HG03571 (cell line): ENCODE data around the gene HS3ST5.
"Not testable (repeated sequence)": the region's sequence is repeated elsewhere in the genome, so short reads cannot be mapped to it uniquely, and the experiment has no call there.

Experiments used
- ATAC-seq: cut with Tn5 transposase; IDR thresholded peaks from one replicate; pipeline ENCODE4 v1.9.1; 2021; ENCODE audit not compliant: unreplicated experiment

Gene HS3ST5

DNA sequence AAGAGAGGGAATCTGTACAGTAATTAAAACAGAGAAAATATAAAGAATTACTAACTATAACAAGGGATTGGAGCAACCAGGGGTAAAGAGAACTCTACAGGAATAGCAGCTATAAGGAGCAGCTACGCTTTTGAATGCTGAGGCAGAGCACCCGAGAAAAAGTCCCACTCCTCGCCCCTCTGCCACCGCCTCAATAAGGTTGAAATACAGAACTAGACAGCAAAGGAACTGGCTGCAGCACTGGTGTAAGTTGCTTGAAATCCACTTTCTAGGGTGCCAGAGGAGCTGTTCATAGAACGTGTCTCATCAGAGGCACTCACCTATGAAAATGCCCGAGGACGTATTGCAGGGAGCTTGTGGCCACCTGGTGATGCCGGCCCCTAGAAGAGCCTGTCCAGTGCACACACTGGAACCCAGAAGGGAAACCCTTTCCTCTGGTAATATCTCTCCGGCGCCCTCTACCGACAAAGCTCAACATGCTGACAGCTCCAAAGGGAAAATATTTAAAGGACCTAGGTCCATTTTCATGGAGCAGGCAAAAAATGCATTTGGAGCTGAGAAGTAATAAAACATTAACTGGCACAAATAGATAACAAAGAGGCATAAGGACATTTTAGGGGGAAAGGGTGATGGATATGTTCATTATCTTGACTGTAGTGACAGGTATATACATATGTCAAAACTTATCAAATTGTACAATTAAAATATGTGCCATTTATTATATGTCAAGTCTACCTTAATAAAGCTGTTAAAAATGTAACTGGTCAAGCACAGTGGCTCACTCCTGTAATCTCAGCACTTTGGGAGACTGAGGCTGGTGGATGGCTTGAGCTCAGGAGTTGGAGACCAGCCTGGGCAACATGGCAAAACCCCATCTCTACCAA, 234.5 kb downstream of the HS3ST5 start:
- ATAC-seq: peak; percentile 50

DNA sequence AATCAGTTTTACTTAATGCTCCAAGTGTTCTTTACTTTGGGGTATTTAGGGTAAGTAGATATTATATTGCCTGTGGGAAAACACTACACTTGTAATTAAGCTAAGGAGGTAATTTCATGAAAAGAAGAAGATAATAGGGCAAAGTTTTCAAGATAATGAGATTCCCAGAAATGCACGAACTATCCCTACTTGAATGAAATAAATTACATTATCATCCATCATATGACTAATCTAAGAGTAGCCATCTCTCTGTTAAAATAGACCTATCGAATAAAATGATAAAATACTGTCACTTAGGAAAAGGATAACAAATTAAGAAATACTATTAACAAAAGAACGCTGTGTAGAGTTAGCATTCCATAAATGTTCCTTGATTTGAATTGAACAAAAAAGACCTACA, 236.8 kb downstream of the HS3ST5 start:
- ATAC-seq: no peak

DNA sequence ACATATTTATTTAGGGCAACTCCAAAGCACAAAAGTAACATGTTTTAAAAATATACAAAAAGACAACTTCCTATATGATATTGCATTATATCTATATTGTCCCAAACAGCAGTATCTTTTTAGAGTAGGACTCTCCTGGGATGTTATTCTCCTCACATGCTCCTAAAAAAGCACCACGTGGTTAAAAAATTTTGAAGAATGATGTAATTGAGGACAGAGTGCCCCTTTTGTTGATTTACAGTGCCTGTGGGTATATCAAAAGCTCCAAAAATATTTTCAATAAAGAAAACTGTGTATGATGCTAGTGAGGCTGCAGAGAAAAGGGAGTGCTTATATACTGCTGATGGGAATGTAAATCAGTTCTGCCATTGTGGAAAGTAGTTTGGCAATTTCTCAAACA, 241.6 kb downstream of the HS3ST5 start:
- ATAC-seq: no peak

DNA sequence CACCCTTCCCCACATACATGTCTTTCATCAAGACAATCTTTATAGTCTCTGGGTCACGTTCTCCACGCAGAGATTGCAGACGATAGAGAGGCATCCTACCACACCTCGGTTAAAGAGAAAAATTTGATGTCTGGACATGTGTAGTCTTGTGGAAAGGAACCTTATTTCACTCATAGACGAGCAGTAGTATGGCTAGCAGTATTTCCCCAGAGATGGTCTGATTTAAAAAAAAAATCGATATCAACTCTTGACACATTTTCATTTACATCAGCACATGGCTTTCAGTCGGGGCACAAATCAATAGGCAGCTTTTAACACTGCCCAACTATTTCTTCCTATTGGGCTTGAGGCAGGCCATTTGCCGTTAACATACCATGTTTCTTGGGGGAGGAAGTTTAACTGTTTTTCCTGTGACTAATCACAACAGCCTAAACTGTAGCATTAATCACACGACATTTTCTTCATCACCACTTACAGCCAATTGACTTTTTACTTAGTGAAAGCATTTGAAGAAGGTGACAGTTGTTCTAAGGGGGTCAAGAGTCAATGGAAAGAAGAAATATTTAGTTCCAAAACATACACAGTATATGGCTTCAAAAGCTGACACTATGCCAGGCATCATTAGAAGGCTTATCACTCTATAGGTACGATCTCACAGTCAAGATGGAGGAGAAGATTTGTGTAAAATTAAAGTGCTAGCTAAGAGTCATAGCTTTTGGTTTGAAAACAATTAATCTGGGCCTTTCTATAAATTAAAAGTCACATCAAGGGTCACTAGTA, 242.4 kb downstream of the HS3ST5 start:
- no peak for ATAC-seq

DNA sequence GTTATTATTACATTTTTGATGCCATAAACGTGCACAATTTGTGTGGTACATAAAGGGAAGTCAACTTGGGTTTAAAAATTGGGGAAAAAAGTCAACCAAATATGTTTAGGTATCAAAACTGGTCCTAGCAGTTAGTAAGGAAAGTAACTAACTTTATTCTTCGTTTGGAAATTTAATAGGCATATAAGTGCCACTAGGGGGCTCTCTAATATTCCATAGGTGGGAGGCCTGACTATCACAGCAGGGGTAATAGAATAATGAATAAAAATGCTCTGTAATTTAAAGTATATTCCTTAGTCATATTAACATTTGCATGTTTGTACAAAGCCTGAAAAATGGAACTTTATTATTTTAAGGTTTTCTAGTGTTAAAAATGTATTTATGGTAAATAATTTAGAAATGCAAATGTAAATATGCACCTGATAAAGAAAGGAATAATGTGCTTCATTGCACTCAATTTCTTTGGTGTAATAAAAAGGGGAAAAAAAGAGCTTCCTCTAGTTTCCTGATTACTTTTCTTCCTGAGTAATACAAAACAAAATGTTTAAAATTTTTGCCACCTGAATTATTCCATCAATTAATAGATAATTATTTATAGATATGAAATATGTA, 246.2 kb downstream of the HS3ST5 start:
- peak; percentile 62 for ATAC-seq

DNA sequence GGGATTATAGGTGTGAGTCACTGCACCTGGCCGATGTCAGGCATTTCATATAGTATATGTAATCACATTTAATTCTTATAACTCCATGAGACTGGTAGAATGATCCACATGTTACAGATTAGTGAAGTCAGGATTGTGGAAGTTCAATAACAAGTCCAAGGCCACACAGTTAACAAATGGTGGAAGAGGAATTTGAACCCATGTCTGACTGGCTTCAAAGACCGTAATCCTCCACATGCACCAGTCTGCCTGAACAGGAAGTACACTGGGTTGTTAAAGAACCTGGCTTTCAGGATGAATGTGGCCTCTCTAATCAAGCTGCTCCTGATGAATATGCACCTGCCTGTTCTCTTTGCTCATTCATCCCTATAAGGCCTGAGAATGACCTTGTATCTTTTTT, 249.9 kb downstream of the HS3ST5 start:
- no peak for ATAC-seq

DNA sequence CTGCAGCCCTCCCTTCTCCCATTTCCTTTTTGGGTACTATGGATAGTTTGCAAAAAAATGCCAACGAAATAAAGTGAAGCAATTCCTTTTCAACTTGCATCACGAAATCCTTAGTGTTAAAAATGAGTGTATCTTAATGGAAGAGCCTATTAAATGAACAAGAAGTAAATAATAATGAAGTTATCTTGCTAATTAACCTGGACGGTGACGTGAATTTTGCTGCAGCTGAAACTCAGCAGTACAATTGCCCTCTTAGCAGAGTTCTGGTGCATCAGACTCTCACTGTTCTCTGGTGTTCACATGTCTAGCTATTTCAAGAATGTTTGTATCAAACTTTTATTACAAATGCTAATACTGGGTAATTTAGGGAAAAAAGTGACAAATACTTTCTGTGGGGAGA, 252.2 kb downstream of the HS3ST5 start:
- ATAC-seq: no peak

DNA sequence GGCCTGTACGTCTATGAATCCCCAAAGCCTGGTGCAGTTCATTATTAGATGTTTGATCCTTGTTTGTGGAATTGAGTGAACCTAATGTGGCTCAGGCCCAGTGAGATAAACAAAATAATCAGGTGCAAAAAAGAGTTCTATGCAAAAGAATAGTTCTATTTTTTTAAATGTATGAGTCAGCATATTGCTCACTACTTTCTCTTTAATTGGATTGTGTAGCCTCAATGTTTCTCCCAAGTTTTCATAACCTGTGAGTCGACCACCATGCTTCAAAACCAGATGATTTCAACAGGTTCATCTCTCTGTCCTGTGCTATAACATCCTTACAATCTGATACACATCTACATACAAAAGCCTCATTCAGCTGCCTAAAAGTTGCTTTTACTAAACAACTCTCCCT, 255.3 kb downstream of the HS3ST5 start:
- no peak for ATAC-seq

DNA sequence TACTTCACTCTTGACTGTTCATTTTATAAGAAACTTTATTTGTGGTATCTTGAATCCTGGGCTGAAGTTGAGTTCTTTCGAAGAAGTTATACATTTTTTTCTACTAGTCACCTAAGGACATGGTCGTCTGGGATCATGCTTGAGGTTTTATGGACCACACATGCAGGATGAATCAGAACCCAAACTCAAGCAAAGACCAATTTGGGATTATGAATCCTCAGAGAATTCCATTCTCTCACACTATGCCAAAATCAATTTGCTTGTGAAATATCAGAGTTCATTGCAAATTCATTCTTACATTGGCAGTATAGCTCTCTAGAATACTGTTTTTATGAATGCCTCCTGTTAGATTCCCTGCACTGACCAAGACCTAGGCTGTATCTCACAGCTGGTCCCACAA, 257.6 kb downstream of the HS3ST5 start:
- no peak for ATAC-seq

DNA sequence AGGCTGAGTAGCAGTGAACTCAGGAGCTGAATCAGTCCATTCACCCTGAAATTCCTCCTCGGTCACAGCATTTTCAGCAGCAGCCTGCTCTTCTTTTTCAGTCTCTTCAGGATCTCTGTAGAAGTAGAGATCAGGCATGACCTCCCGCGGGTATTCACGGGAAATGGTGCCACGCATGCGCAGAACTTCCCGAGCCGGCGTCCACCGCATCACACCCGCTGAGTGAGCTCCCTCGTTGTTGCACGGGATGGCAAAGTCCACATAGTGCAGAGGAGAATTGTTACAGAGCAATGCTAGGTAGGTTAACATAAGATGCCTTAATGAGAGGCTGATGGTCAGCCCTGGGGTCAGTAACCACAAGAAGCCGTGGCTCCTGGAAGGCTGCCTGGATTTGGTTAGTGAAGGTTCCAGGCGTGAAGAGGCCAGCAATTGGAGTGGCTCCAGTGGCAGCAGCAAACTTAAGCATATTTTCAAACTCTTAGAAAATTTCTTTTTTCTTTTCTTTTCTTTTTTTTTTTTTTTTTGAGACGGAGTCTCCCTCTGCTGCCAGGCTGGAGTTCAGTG, 258.4 kb downstream of the HS3ST5 start:
- no peak for ATAC-seq

DNA sequence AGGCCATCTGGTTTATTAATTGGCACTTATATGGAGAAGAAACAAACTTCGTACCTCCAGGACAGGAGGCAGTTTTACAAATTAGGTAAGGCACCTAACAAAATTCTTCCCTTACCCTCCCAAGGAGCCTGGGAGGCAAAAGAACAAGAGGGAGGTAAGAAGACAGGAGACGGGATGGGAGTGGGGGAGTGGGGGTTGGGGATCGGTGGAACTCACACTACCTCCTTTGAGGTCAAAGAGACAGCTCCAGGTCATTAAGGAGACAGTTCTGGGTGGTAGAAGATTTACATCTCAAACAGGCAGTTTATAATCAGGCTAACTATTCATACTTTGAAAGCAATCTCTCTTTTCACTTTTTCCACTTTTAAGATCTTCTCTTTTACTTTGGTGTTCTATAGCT, 259.6 kb downstream of the HS3ST5 start:
- no peak for ATAC-seq

DNA sequence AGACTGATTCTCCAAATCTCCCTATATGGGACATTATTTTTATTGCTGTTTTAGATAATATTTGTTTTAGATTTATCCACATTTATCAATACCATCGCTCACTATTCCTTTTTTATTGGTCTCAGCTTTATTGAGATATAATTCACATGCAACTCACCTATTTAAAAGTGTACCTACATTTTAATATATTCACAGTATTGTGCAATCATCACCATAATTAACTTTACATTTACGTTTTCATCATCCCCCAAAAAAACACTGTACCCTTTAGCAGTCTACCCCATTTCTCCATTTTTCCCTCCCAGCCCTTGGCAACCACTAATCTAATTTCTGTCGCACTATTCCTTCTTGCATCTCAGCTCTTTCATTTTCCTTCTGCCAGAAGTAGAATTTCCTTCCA, 261.1 kb downstream of the HS3ST5 start:
- ATAC-seq: no peak

DNA sequence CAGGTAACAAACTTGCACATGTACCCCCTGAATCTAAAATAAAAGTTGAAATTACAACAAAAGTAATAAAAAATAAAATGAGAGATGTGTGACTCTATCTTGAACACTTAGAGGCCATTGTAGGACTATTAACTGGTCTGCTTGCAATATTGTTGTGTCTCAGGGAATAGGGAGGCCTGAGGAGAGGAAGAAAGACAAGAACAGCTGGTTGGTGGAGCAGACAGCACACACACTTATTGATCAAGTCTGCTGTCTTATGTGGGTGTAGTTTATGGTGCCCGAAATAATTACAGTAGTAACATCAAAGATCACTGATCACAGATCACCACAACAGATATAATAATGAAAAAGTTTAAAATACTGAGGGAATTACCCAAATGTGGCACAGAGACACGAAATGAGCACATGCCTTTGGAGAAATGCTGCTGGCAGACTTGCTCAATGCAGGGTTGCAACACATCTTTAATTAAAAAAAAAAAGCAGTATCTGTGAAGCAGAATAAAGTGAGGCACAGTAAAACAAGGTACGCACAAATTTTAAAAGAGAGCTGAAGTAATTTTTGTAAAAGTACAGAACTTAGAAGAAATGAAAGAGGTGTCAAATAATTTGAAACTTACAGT, 261.8 kb downstream of the HS3ST5 start:
- ATAC-seq: no peak

DNA sequence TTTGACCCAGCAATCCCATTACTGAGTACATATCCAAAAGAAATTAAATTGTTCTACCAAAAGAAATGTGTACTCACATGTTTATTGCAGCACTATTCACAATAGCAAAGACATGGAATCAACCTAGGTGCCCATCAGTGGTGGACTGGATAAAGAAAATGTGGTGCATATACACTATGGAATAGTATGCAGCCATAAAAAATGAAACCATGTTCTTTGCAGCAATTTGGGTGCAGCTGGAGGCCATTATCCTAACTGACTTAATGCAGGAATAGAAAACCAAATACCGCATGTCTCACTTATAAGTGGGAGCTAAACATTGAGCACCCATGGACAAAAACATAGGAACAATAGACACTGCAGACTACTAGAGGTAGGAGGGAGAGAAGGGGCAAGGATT, 262.4 kb downstream of the HS3ST5 start:
- not testable (repeated sequence) for ATAC-seq

DNA sequence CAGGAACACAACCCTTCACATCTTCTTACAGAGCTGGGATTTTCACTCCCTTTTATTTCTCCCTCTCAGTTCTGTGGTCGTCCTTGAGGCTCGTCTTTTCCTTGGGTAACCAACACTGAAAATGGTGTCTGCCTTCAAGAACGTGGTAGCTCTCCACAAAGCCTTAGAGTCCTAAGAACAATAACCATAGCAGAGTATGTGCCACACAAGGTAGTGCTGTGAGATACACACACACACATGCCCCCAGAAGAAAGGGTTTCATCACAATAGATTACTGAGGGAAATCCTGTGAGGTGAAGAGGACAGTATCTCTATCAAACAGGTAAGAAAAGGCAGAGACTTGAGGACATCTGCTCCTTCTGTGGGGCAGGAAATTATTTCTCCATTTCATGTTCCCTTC, 267.0 kb downstream of the HS3ST5 start:
- ATAC-seq: no peak

DNA sequence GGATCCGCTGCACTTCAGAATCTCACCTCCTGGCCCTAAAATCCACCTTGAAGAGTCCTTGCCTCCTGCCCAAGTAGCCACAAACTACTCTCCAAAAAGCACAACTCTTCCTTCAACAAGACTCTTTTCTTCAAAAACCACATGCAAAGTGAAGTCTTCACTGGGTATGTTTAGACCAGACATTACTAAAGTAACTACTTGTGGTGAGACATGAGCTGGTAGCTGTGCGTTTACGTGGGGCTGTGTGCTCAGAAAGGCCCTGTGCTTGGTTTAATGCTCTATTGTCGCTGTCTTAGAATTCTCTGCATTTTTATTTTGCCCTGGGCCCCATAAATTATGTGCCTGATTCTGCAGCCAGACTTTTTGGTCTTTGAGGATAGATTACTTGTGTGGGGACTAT, 267.5 kb downstream of the HS3ST5 start:
- ATAC-seq: no peak

DNA sequence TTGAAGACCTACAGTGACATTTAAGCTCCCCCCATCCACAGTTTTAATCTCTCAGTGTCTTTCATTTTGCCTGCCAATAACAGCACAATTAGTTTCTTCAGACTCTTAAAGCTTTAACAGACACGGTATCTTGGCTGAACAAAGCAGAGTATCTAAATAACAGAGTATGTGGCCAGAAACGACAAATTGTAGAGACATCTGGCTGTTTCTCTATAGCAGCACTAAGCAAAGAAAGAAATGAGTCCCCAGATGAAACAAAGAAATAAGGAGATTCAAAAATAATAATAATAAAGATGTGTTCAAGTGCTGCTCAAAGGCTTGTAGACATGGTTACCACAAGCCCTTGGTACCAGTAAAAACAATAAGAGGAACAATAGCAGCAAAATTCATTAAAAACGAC, 274.1 kb downstream of the HS3ST5 start:
- ATAC-seq: no peak

DNA sequence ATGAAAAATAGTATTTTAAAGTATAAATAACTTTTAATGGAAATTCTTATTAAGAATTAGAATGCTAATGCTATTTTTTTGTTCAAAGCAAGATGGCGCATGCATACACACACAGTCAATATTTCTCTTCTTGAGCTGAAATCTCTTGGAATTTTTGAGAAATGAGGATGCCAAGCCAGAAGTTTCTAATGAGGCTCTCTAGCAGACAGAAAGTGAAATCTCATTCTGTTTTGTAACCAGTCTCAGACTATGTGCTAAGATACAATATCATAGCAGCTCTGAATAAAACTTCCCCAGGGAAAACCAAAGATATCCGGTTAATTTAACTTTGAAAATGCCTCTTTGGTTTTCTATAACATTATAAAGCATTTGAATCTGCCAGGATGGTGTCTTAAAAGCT, 274.7 kb downstream of the HS3ST5 start:
- ATAC-seq: no peak

DNA sequence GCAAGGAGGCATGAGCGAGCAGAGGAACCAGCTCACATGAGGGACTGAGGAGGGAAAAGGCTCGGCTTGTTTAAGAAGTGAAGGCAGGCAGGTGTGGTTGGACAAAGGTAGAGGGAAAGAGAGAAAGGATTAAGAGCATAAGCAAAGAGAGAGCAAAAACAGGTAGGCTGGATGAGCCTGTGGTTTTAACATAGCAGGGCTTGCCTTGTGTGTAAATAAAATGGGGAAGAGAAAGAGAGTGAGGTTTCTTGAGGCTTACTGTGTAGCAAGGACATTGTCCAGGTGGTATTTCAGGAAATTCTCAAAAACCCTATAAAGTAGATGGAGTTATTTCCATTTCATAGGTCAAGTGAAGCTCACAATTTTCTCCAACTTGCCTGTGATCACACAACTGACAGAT, 278.0 kb downstream of the HS3ST5 start:
- no peak for ATAC-seq

DNA sequence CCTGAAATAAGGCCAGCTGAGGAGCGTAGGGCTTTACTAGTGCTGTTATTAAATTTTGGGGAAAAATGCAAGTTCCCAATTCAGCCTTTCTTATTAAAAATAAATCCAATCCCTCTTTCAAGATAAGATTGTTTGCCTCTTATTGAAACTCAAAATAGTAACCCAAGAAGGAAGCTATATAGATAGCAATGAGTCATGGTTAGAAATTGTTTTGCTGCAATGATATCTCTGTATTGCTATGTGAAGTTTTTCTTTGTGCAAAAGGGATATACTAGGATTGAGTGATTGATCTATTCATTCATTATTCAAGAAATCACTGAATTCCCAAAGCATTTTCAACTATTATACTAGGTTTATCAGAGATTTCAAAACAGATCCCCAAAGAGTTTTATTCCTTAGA, 278.9 kb downstream of the HS3ST5 start:
- ATAC-seq: no peak

DNA sequence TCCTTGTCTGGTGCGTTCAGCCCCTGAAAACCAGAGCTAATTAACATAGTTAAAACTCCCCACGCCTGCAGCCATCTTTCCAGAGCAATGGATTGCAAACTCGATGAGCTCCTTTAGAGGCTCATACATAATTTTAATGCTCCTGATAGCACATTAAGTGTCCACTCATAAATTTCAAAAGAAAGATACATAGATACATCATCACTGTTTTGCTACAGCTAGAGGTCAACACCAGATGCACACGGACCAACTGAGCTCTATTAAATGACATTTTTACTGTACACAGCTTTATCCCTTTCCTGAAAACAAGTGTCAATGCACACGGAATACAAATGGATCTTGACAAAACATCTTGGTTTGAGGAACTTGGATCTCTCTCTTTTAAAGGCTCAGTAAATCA, 280.6 kb downstream of the HS3ST5 start:
- no peak for ATAC-seq
